Measurements from ENCODE around the gene UPK3A.
"Not testable (repeated sequence)": the region's sequence is repeated elsewhere in the genome, so short reads cannot be mapped to it uniquely, and the experiment has no call there.

Gene UPK3A

GRCh38 chr22:45291061-45291930, 6.5 kb downstream of the UPK3A start:
- Histone ChIP-seq H3K27me3 (replicated peaks; ENCODE audit: control insufficient read depth, insufficient read depth, low read length) (peaks cover 45% of the 10 kb centered on the region), H3K4me1 (ENCODE audit: control insufficient read depth, insufficient read depth, low read length) (peaks cover 8% of the 10 kb centered on the region), H3K9ac (ENCODE audit: low read length) (no peak overlapping the region), H3K9me3 (ENCODE audit: control insufficient read depth, low read length) (no peaks in the 10 kb centered on the region), H3K36me3 (ENCODE audit: control insufficient read depth, insufficient read depth, low read length, severe bottlenecking) (no peaks in the 10 kb centered on the region), H3K4me3 (ENCODE audit: low read length) (no peak overlapping the region)
- DNase-seq (ENCODE audit: low read depth) = no peak

GRCh38 chr22:45291931-45292290, 7.2 kb downstream of the UPK3A start:
- no peaks in the 10 kb centered on the region for H3K9me3 ChIP-seq (ENCODE audit: control insufficient read depth, low read length)
- H3K9ac ChIP-seq (ENCODE audit: low read length) = no peak overlapping the region
- peaks cover 8% of the 10 kb centered on the region for H3K4me1 ChIP-seq (ENCODE audit: control insufficient read depth, insufficient read depth, low read length)
- no peak for DNase-seq (ENCODE audit: low read depth)
- H3K4me3 ChIP-seq (ENCODE audit: low read length) = no peak overlapping the region
- H3K27me3 ChIP-seq (replicated peaks; ENCODE audit: control insufficient read depth, insufficient read depth, low read length) = peaks cover 44% of the 10 kb centered on the region
- H3K36me3 ChIP-seq (ENCODE audit: control insufficient read depth, insufficient read depth, low read length, severe bottlenecking) = no peaks in the 10 kb centered on the region

- DNase-seq (ENCODE audit: low read depth) = no peak
- Histone ChIP-seq H3K36me3 (ENCODE audit: control insufficient read depth, insufficient read depth, low read length, severe bottlenecking) (no peaks in the 10 kb centered on the region), H3K9me3 (ENCODE audit: control insufficient read depth, low read length) (no peaks in the 10 kb centered on the region), H3K9ac (ENCODE audit: low read length) (no peak overlapping the region), H3K4me1 (ENCODE audit: control insufficient read depth, insufficient read depth, low read length) (peaks cover 8% of the 10 kb centered on the region), H3K27me3 (replicated peaks; ENCODE audit: control insufficient read depth, insufficient read depth, low read length) (peaks cover 44% of the 10 kb centered on the region), H3K4me3 (ENCODE audit: low read length) (no peak overlapping the region)
Measured at GRCh38 chr22:45292731-45293442, 8.1 kb downstream of the UPK3A start.

GRCh38 chr22:45294030-45294429, 9.3 kb downstream of the UPK3A start:
- DNase-seq (ENCODE audit: low read depth) = no peak
- no peak overlapping the region for H3K4me3 ChIP-seq (ENCODE audit: low read length)
- no peaks in the 10 kb centered on the region for H3K36me3 ChIP-seq (ENCODE audit: control insufficient read depth, insufficient read depth, low read length, severe bottlenecking)
- H3K27me3 ChIP-seq (replicated peaks; ENCODE audit: control insufficient read depth, insufficient read depth, low read length) = peaks cover 44% of the 10 kb centered on the region
- H3K4me1 ChIP-seq (ENCODE audit: control insufficient read depth, insufficient read depth, low read length) = peaks cover 8% of the 10 kb centered on the region
- H3K9ac ChIP-seq (ENCODE audit: low read length) = no peak overlapping the region
- H3K9me3 ChIP-seq (ENCODE audit: control insufficient read depth, low read length) = no peaks in the 10 kb centered on the region

- DNase-seq (ENCODE audit: low read depth); H3K9ac ChIP-seq (ENCODE audit: low read length); H3K36me3 ChIP-seq (ENCODE audit: control insufficient read depth, insufficient read depth, low read length, severe bottlenecking); H3K4me1 ChIP-seq (ENCODE audit: control insufficient read depth, insufficient read depth, low read length); H3K9me3 ChIP-seq (ENCODE audit: control insufficient read depth, low read length); H3K4me3 ChIP-seq (ENCODE audit: low read length): not testable (repeated sequence)
- H3K27me3 ChIP-seq (replicated peaks; ENCODE audit: control insufficient read depth, insufficient read depth, low read length) = peaks cover 44% of the 10 kb centered on the region
Measured at GRCh38 chr22:45295004-45295403, 10.3 kb downstream of the UPK3A start.

GRCh38 chr22:45295492-45295891, 10.7 kb downstream of the UPK3A start:
- Histone ChIP-seq H3K9ac (ENCODE audit: low read length) (no peak overlapping the region), H3K4me1 (ENCODE audit: control insufficient read depth, insufficient read depth, low read length) (peaks cover 5% of the 10 kb centered on the region), H3K4me3 (ENCODE audit: low read length) (no peak overlapping the region), H3K9me3 (ENCODE audit: control insufficient read depth, low read length) (no peaks in the 10 kb centered on the region), H3K36me3 (ENCODE audit: control insufficient read depth, insufficient read depth, low read length, severe bottlenecking) (no peaks in the 10 kb centered on the region), H3K27me3 (replicated peaks; ENCODE audit: control insufficient read depth, insufficient read depth, low read length) (peaks cover 44% of the 10 kb centered on the region)
- no peak for DNase-seq (ENCODE audit: low read depth)

GRCh38 chr22:45296628-45297297, 12.0 kb downstream of the UPK3A start:
- DNase-seq (ENCODE audit: low read depth) = no peak
- H3K9me3 ChIP-seq (ENCODE audit: control insufficient read depth, low read length) = no peaks in the 10 kb centered on the region
- H3K4me3 ChIP-seq (ENCODE audit: low read length) = no peak overlapping the region
- H3K9ac ChIP-seq (ENCODE audit: low read length) = no peak overlapping the region
- H3K4me1 ChIP-seq (ENCODE audit: control insufficient read depth, insufficient read depth, low read length) = peaks cover 2% of the 10 kb centered on the region
- peaks cover 37% of the 10 kb centered on the region for H3K27me3 ChIP-seq (replicated peaks; ENCODE audit: control insufficient read depth, insufficient read depth, low read length)
- no peaks in the 10 kb centered on the region for H3K36me3 ChIP-seq (ENCODE audit: control insufficient read depth, insufficient read depth, low read length, severe bottlenecking)

GRCh38 chr22:45298934-45299505, 14.3 kb downstream of the UPK3A start:
- Histone ChIP-seq H3K4me3 (ENCODE audit: low read length) (no peak overlapping the region), H3K27me3 (replicated peaks; ENCODE audit: control insufficient read depth, insufficient read depth, low read length) (peaks cover 18% of the 10 kb centered on the region), H3K36me3 (ENCODE audit: control insufficient read depth, insufficient read depth, low read length, severe bottlenecking) (no peaks in the 10 kb centered on the region), H3K9ac (ENCODE audit: low read length) (no peak overlapping the region), H3K4me1 (ENCODE audit: control insufficient read depth, insufficient read depth, low read length) (peaks cover 4% of the 10 kb centered on the region), H3K9me3 (ENCODE audit: control insufficient read depth, low read length) (no peaks in the 10 kb centered on the region)
- DNase-seq (ENCODE audit: low read depth) = no peak

- H3K36me3 ChIP-seq (ENCODE audit: control insufficient read depth, insufficient read depth, low read length, severe bottlenecking) = no peaks in the 10 kb centered on the region
- DNase-seq (ENCODE audit: low read depth) = no peak
- no peaks in the 10 kb centered on the region for H3K27me3 ChIP-seq (replicated peaks; ENCODE audit: control insufficient read depth, insufficient read depth, low read length)
- H3K9me3 ChIP-seq (ENCODE audit: control insufficient read depth, low read length) = no peaks in the 10 kb centered on the region
- H3K4me3 ChIP-seq (ENCODE audit: low read length) = no peak overlapping the region
- peaks cover 4% of the 10 kb centered on the region for H3K4me1 ChIP-seq (ENCODE audit: control insufficient read depth, insufficient read depth, low read length)
- no peak overlapping the region for H3K9ac ChIP-seq (ENCODE audit: low read length)
Measured at GRCh38 chr22:45302751-45303150, 18.0 kb downstream of the UPK3A start.

GRCh38 chr22:45303181-45303580, 18.4 kb downstream of the UPK3A start:
- no peak overlapping the region for H3K9ac ChIP-seq (ENCODE audit: low read length)
- H3K9me3 ChIP-seq (ENCODE audit: control insufficient read depth, low read length) = no peaks in the 10 kb centered on the region
- H3K4me3 ChIP-seq (ENCODE audit: low read length) = no peak overlapping the region
- peaks cover 4% of the 10 kb centered on the region for H3K4me1 ChIP-seq (ENCODE audit: control insufficient read depth, insufficient read depth, low read length)
- H3K27me3 ChIP-seq (replicated peaks; ENCODE audit: control insufficient read depth, insufficient read depth, low read length) = no peaks in the 10 kb centered on the region
- DNase-seq (ENCODE audit: low read depth) = no peak
- no peaks in the 10 kb centered on the region for H3K36me3 ChIP-seq (ENCODE audit: control insufficient read depth, insufficient read depth, low read length, severe bottlenecking)

GRCh38 chr22:45304971-45305370, 20.2 kb downstream of the UPK3A start:
- H3K27me3 ChIP-seq (replicated peaks; ENCODE audit: control insufficient read depth, insufficient read depth, low read length) = no peaks in the 10 kb centered on the region
- no peak overlapping the region for H3K4me3 ChIP-seq (ENCODE audit: low read length)
- H3K9ac ChIP-seq (ENCODE audit: low read length) = no peak overlapping the region
- H3K4me1 ChIP-seq (ENCODE audit: control insufficient read depth, insufficient read depth, low read length) = peaks cover 10% of the 10 kb centered on the region
- no peaks in the 10 kb centered on the region for H3K9me3 ChIP-seq (ENCODE audit: control insufficient read depth, low read length)
- no peak for DNase-seq (ENCODE audit: low read depth)
- no peaks in the 10 kb centered on the region for H3K36me3 ChIP-seq (ENCODE audit: control insufficient read depth, insufficient read depth, low read length, severe bottlenecking)
